Hematopoietic multipotent progenitor cell treated with erythropoietin and hydrocortisone succinate and interleukin-3 and kit ligand, for 6 days (in vitro differentiated cells): ENCODE measurements around the gene KLHL6.
"Not testable (repeated sequence)": the region's sequence is repeated elsewhere in the genome, so short reads cannot be mapped to it uniquely, and the experiment has no call there.

ENCODE experiments used
- DNase-seq: peaks from one replicate; pipeline ENCODE4 v3.0.0-alpha.2; 2015

KLHL6 gene

DNA sequence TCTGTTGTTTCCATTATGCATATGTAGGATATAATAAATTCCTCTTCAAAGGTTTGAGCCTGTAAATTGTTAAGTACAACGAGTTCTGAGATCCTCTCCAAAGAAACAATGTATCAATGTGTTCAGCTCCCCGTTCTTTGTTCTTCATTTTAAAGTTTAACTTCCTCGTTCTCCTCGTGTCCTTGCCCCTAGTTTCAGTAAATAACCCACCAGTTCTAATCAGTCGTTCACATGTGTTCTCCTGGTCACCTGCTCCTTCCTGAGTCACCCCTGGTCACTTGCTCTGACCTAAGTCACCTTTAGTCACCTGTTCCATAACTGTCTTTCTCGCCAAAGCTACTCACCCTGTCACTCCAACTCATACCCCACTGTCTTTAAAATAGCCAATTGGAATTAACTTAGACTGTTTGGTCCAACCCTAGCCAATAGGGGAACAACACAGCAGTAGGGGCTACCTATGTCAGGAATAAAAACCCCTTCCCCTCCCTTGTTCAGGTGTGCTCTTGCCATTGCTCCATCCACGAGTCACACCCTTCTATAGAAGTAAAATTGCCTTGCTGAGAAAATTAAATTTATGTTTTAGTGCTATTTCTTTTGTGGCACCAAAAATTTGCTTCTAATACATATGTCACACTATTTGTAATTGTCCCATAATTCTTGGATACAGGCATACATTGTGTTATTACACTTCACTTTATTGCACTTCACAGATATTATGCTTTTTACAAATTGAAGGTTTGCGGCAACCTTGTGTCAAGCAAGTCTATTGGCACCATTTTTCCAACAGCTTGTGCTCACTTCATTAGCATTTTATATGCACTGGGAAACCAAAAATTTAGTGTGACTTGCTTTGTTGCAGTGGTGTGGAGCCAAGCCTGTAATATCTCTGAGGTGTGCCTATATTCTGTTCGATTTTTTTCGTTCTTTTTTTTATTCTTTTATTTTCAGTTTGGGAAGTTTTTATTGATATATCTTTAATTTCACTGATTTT is 111.8 kb downstream of the KLHL6 start:
- DNase-seq: no peak

DNA sequence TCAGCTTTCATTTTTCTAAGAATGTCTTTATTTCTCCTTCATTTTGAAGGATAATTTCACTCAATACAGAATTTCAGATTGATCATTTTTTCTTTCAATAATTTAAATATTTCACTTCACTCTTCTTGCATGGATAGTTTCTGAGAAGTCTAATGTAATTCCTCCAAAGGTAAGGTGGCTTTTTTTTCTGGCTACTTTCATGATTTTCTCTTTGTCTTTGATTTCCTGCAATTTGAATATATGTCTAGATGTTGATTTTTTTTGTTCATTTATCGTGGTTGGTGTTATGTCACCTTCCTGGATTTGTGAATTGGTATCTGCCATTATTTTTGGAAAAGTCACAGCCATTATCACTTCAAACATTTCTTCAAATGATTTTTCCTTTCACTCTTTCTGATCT is 112.5 kb downstream of the KLHL6 start:
- no peak for DNase-seq

DNA sequence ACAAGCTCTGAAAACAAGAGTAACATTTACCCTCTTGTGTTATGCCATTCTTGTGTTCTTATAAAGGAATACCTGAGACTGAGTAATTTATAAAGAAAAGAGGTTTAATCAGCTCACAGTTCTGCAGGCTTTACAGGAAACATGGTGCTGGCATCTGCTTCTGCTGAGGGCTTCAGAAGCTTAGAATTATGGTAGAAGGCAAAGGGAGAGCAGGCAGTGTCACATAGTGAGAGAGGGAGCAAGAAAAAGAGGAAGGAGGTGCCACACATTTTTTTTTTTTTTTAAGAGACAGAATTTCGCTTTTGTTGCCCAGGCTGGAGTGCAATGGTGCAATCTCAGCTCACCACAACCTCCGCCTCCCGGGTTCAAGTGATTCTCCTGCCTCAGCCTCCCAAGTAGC is 115.0 kb downstream of the KLHL6 start:
- not testable (repeated sequence) for DNase-seq

DNA sequence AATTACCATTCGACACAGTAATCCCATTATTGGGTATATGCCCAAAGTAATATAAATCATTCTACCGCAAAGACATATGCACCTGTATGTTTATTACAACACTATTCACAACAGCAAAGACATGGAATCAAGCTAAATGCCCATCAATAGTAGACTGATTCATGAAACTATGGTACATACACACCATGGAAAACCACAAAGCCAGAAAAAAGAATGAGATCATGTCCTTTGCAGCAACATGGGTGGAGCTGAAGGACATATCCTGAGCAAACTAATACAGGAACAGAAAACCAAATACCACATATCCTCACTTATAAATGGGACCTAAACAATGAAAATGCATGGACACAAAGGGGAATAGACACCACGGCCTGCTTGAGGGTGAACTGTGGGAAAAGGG is 116.0 kb downstream of the KLHL6 start:
- no peak for DNase-seq

DNA sequence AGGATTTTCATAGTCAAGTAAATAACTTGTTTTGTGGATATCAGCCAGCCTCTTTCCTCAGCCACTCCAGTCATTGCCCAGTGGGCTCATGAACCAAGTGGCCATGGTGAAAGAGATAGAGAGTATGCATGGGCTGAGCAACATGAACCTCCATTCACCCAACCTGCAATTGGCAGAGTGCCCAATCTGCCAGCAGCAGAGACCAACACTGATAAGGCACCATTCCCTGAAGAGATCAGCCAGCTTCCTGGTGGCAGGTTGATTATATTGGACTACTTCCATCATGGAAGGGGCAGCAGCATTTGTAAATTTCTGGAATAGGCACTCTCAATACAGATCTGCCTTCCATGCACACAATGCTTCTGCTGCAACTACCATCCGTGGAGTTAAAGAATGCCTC is 116.8 kb downstream of the KLHL6 start:
- DNase-seq: peak; percentile 62

DNA sequence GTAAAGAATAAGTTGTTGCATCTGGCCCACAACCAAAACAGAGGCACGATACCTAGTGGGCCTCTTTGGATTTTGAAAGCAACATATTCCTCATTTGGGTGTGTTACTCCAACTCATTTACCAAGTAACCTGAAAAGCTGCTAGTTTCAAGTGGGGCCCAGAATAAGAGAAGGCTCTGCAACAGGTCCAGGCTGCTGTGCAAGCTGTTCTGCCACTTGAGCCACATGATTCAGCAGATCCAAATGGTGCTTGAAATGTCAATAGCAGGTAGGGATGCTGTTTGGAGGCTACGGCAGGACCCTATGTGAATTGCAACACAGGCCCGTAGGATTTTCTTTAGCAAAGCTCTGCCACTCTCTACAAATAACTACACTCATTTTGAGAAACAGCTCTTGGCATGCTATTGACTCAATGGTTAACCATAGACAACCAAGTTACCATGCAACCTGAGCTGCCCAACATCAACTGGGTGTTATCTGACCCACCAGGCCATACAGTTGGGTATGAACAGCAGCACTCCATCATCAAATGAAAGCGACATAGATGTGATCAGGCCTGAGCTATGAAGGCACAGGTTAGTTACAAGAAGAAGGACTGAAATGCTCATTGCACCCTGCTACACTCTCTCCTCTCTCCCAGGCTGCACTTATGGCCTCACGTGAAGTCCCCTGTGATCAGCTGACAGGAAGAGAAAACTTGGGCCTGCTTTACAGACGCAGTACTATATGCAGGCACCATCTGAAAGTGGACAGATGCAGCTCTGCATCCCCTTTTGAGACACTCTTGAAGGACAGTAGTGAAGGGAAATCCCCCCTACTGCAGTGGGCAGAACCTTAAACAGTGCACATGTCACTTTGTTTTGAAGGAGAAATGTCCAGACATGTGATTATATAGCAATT is 117.6 kb downstream of the KLHL6 start:
- DNase-seq: no peak
